TTC549 (cell line): ENCODE data around the gene TOPAZ1.
"Not testable (repeated sequence)": the region's sequence is repeated elsewhere in the genome, so short reads cannot be mapped to it uniquely, and the experiment has no call there.

Experiments used
- FAIRE-seq: peaks from 2 replicates; lab custom pipeline; 2012; peaks lifted over from hg19 to GRCh38; lab: Jason Lieb, UNC

The TOPAZ1 gene

GRCh38 chr3:44334326-44334725, 92.6 kb downstream of the TOPAZ1 start:
- no peak for FAIRE-seq

- no peak for FAIRE-seq
Measured at GRCh38 chr3:44337248-44337785, 95.6 kb downstream of the TOPAZ1 start.

GRCh38 chr3:44338010-44338827, 96.5 kb downstream of the TOPAZ1 start, which contains the start of gene TCAIM:
Gene TCAIM (plus strand): TSS chr3:44338766. CDS start chr3:44354783, 16,017 bp downstream.
- FAIRE-seq: no peak

GRCh38 chr3:44338828-44339127, 97.1 kb downstream of the TOPAZ1 start:
- no peak for FAIRE-seq

- FAIRE-seq: no peak
Measured at GRCh38 chr3:44339181-44340057, 97.7 kb downstream of the TOPAZ1 start.

GRCh38 chr3:44340058-44340395, 98.3 kb downstream of the TOPAZ1 start:
- no peak for FAIRE-seq

- FAIRE-seq: no peak
Measured at GRCh38 chr3:44342176-44342790, 100.6 kb downstream of the TOPAZ1 start.

GRCh38 chr3:44343421-44343820, 101.7 kb downstream of the TOPAZ1 start:
- no peak for FAIRE-seq

- not testable (repeated sequence) for FAIRE-seq
Measured at GRCh38 chr3:44346590-44346989, 104.9 kb downstream of the TOPAZ1 start.

- FAIRE-seq: no peak
Measured at GRCh38 chr3:44348993-44349392, 107.3 kb downstream of the TOPAZ1 start.

GRCh38 chr3:44353355-44353924, 111.8 kb downstream of the TOPAZ1 start:
- no peak for FAIRE-seq

- no peak for FAIRE-seq
Measured at GRCh38 chr3:44355362-44356033, 113.8 kb downstream of the TOPAZ1 start.

GRCh38 chr3:44359146-44359751, 117.6 kb downstream of the TOPAZ1 start:
- no peak for FAIRE-seq

GRCh38 chr3:44363591-44363990, 121.9 kb downstream of the TOPAZ1 start:
- FAIRE-seq: no peak

- no peak for FAIRE-seq
Measured at GRCh38 chr3:44365952-44366351, 124.3 kb downstream of the TOPAZ1 start.

GRCh38 chr3:44375450-44375849, 133.8 kb downstream of the TOPAZ1 start:
- no peak for FAIRE-seq
